Measurements from ENCODE around the gene TNFRSF21.

The TNFRSF21 gene

DNA sequence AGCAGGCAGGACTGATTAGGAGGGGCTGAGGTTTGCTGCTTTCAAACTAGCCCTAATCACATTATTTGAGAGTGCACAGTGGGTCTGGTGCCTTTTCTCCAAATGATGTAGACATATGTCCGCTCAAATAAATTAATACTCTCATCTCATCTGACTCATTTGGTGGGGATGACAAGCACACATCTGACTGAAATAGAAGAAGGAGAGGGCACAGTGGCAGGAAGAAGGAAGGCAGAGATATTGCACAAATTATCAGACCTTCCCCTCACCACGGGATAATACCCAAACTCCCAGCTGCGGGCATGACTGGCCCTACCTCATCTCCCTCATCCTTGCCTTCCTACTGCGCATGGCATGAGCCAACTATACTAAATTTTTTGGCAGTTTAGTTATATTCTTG lies 33.9 kb upstream of the TNFRSF21 start:
- H3K36me3 ChIP-seq (ENCODE audit: control insufficient read depth in 1 of 2, insufficient read depth in 2 of 2, low read depth in 1 of 2, low read length in 2 of 2): no peaks in the 10 kb centered on the region
- H2AK5ac ChIP-seq (ENCODE audit: low read length, severe bottlenecking): no peak overlapping the region
- H4K8ac ChIP-seq (ENCODE audit: low read length): no peak overlapping the region
- peaks cover 0 to 3% of the 10 kb centered on the region in 2 experiments for H3K27me3 ChIP-seq (ENCODE audit: control insufficient read depth in 1 of 2, insufficient read depth in 1 of 2, low read length in 2 of 2)
- no peak overlapping the region for H3K9ac ChIP-seq (ENCODE audit: low read length)
- H3K18ac ChIP-seq (ENCODE audit: low read depth in 1 of 2, low read length in 2 of 2): no peak overlapping the region
- no peak overlapping the region for H2BK15ac ChIP-seq (ENCODE audit: low read depth, poor library complexity, severe bottlenecking)
- H3K4me2 ChIP-seq (ENCODE audit: low read length, poor library complexity, severe bottlenecking): no peak overlapping the region
- no peak overlapping the region for H4K91ac ChIP-seq (ENCODE audit: low read length)
- H3K23ac ChIP-seq (ENCODE audit: low read length in 2 of 2): no peak overlapping the region
- no peaks in the 10 kb centered on the region for H3K79me1 ChIP-seq (replicated peaks; ENCODE audit: low read length, poor library complexity, severe bottlenecking)
- H2BK12ac ChIP-seq (ENCODE audit: low read length in 2 of 2): no peak overlapping the region
- no peak overlapping the region for H3K14ac ChIP-seq (ENCODE audit: low read length in 2 of 2)
- H3K4me1 ChIP-seq (ENCODE audit: control insufficient read depth, insufficient read depth, low read depth, low read length): no peaks in the 10 kb centered on the region
- H2BK5ac ChIP-seq (ENCODE audit: low read depth, low read length, poor library complexity, severe bottlenecking): no peak overlapping the region
- no peaks in the 10 kb centered on the region for H3K9me3 ChIP-seq (ENCODE audit: control insufficient read depth, low read length)
- H3K4ac ChIP-seq (ENCODE audit: low read depth in 1 of 2, low read length in 2 of 2): no peak overlapping the region
- WGBS: 86% methylated on average over 1 of the region's 4 CpGs
- no peak overlapping the region for H2BK120ac ChIP-seq (ENCODE audit: low read depth, low read length)
- no peak overlapping the region for H2AFZ ChIP-seq (ENCODE audit: low read depth, low read length)
- H3K27ac ChIP-seq (ENCODE audit: low read length, poor library complexity, severe bottlenecking): no peak overlapping the region
- no peak overlapping the region for H3K4me3 ChIP-seq (ENCODE audit: insufficient read depth in 1 of 2, low read depth in 1 of 2, low read length in 2 of 2)
- DNase-seq: no peak

- H3K9me3 ChIP-seq (ENCODE audit: control insufficient read depth, low read length): no peaks in the 10 kb centered on the region
- no peak overlapping the region for H2AK5ac ChIP-seq (ENCODE audit: low read length, severe bottlenecking)
- no peak overlapping the region for H3K4ac ChIP-seq (ENCODE audit: low read depth in 1 of 2, low read length in 2 of 2)
- no peak for DNase-seq
- H3K4me2 ChIP-seq (ENCODE audit: low read length, poor library complexity, severe bottlenecking): no peak overlapping the region
- no peak overlapping the region for H3K27ac ChIP-seq (ENCODE audit: low read length, poor library complexity, severe bottlenecking)
- H2BK5ac ChIP-seq (ENCODE audit: low read depth, low read length, poor library complexity, severe bottlenecking): no peak overlapping the region
- no peaks in the 10 kb centered on the region for H3K79me1 ChIP-seq (replicated peaks; ENCODE audit: low read length, poor library complexity, severe bottlenecking)
- no peak overlapping the region for H2BK120ac ChIP-seq (ENCODE audit: low read depth, low read length)
- H3K4me1 ChIP-seq (ENCODE audit: control insufficient read depth, insufficient read depth, low read depth, low read length): no peaks in the 10 kb centered on the region
- no peak overlapping the region for H2BK12ac ChIP-seq (ENCODE audit: low read length in 2 of 2)
- H3K36me3 ChIP-seq (ENCODE audit: control insufficient read depth in 1 of 2, insufficient read depth in 2 of 2, low read depth in 1 of 2, low read length in 2 of 2): no peaks in the 10 kb centered on the region
- H3K4me3 ChIP-seq (ENCODE audit: insufficient read depth in 1 of 2, low read depth in 1 of 2, low read length in 2 of 2): no peak overlapping the region
- 88% methylated on average over 8 of the region's 8 CpGs for whole genome bisulfite sequencing
- no peak overlapping the region for H2AFZ ChIP-seq (ENCODE audit: low read depth, low read length)
- H2BK15ac ChIP-seq (ENCODE audit: low read depth, poor library complexity, severe bottlenecking): no peak overlapping the region
- no peak overlapping the region for H3K14ac ChIP-seq (ENCODE audit: low read length in 2 of 2)
- no peak overlapping the region for H3K18ac ChIP-seq (ENCODE audit: low read depth in 1 of 2, low read length in 2 of 2)
- H4K91ac ChIP-seq (ENCODE audit: low read length): no peak overlapping the region
- no peak overlapping the region for H3K9ac ChIP-seq (ENCODE audit: low read length)
- H3K23ac ChIP-seq (ENCODE audit: low read length in 2 of 2): no peak overlapping the region
- H3K27me3 ChIP-seq (ENCODE audit: control insufficient read depth in 1 of 2, insufficient read depth in 1 of 2, low read length in 2 of 2): peaks cover 0 to 3% of the 10 kb centered on the region in 2 experiments
- no peak overlapping the region for H4K8ac ChIP-seq (ENCODE audit: low read length)
Measured at GRCh38 chr6:47342824-47343223, 33.1 kb upstream of the TNFRSF21 start.

- H3K4me1 ChIP-seq (ENCODE audit: control insufficient read depth, insufficient read depth, low read depth, low read length): no peaks in the 10 kb centered on the region
- no peak overlapping the region for H3K4ac ChIP-seq (ENCODE audit: low read depth in 1 of 2, low read length in 2 of 2)
- no peaks in the 10 kb centered on the region for H3K9me3 ChIP-seq (ENCODE audit: control insufficient read depth, low read length)
- H3K27ac ChIP-seq (ENCODE audit: low read length, poor library complexity, severe bottlenecking): no peak overlapping the region
- no peak overlapping the region for H2BK120ac ChIP-seq (ENCODE audit: low read depth, low read length)
- H3K4me3 ChIP-seq (ENCODE audit: insufficient read depth in 1 of 2, low read depth in 1 of 2, low read length in 2 of 2): no peak overlapping the region
- 80% methylated on average over 1 of the region's 2 CpGs for WGBS
- H3K4me2 ChIP-seq (ENCODE audit: low read length, poor library complexity, severe bottlenecking): no peak overlapping the region
- DNase-seq: no peak
- no peak overlapping the region for H4K8ac ChIP-seq (ENCODE audit: low read length)
- no peak overlapping the region for H3K18ac ChIP-seq (ENCODE audit: low read depth in 1 of 2, low read length in 2 of 2)
- no peaks in the 10 kb centered on the region for H3K79me1 ChIP-seq (replicated peaks; ENCODE audit: low read length, poor library complexity, severe bottlenecking)
- H3K9ac ChIP-seq (ENCODE audit: low read length): no peak overlapping the region
- peaks cover 0 to 2% of the 10 kb centered on the region in 2 experiments for H3K27me3 ChIP-seq (ENCODE audit: control insufficient read depth in 1 of 2, insufficient read depth in 1 of 2, low read length in 2 of 2)
- H4K91ac ChIP-seq (ENCODE audit: low read length): no peak overlapping the region
- H3K36me3 ChIP-seq (ENCODE audit: control insufficient read depth in 1 of 2, insufficient read depth in 2 of 2, low read depth in 1 of 2, low read length in 2 of 2): no peaks in the 10 kb centered on the region
- H2AFZ ChIP-seq (ENCODE audit: low read depth, low read length): no peak overlapping the region
- no peak overlapping the region for H2BK15ac ChIP-seq (ENCODE audit: low read depth, poor library complexity, severe bottlenecking)
- H3K23ac ChIP-seq (ENCODE audit: low read length in 2 of 2): no peak overlapping the region
- H2BK12ac ChIP-seq (ENCODE audit: low read length in 2 of 2): no peak overlapping the region
- no peak overlapping the region for H2AK5ac ChIP-seq (ENCODE audit: low read length, severe bottlenecking)
- H3K14ac ChIP-seq (ENCODE audit: low read length in 2 of 2): no peak overlapping the region
- no peak overlapping the region for H2BK5ac ChIP-seq (ENCODE audit: low read depth, low read length, poor library complexity, severe bottlenecking)
Measured at GRCh38 chr6:47337519-47337918, 27.8 kb upstream of the TNFRSF21 start.

- no peak overlapping the region for H2AFZ ChIP-seq (ENCODE audit: low read depth, low read length)
- no peaks in the 10 kb centered on the region for H3K79me1 ChIP-seq (replicated peaks; ENCODE audit: low read length, poor library complexity, severe bottlenecking)
- no peaks in the 10 kb centered on the region for H3K9me3 ChIP-seq (ENCODE audit: control insufficient read depth, low read length)
- H4K8ac ChIP-seq (ENCODE audit: low read length): no peak overlapping the region
- no peak overlapping the region for H3K27ac ChIP-seq (ENCODE audit: low read length, poor library complexity, severe bottlenecking)
- H3K27me3 ChIP-seq (ENCODE audit: control insufficient read depth in 1 of 2, insufficient read depth in 1 of 2, low read length in 2 of 2): no peaks in the 10 kb centered on the region
- H3K4me2 ChIP-seq (ENCODE audit: low read length, poor library complexity, severe bottlenecking): no peak overlapping the region
- no peak overlapping the region for H4K91ac ChIP-seq (ENCODE audit: low read length)
- H3K18ac ChIP-seq (ENCODE audit: low read depth in 1 of 2, low read length in 2 of 2): no peak overlapping the region
- no peaks in the 10 kb centered on the region for H3K36me3 ChIP-seq (ENCODE audit: control insufficient read depth in 1 of 2, insufficient read depth in 2 of 2, low read depth in 1 of 2, low read length in 2 of 2)
- no peak overlapping the region for H3K4me3 ChIP-seq (ENCODE audit: insufficient read depth in 1 of 2, low read depth in 1 of 2, low read length in 2 of 2)
- H2BK5ac ChIP-seq (ENCODE audit: low read depth, low read length, poor library complexity, severe bottlenecking): no peak overlapping the region
- H3K4ac ChIP-seq (ENCODE audit: low read depth in 1 of 2, low read length in 2 of 2): no peak overlapping the region
- peak overlapping the region in 1 of 2 experiments; percentile 65 for H3K14ac ChIP-seq (ENCODE audit: low read length in 2 of 2)
- peak overlapping the region in 1 of 2 experiments; percentile 59 for H3K23ac ChIP-seq (ENCODE audit: low read length in 2 of 2)
- no peaks in the 10 kb centered on the region for H3K4me1 ChIP-seq (ENCODE audit: control insufficient read depth, insufficient read depth, low read depth, low read length)
- H2BK120ac ChIP-seq (ENCODE audit: low read depth, low read length): no peak overlapping the region
- H3K9ac ChIP-seq (ENCODE audit: low read length): no peak overlapping the region
- no peak overlapping the region for H2AK5ac ChIP-seq (ENCODE audit: low read length, severe bottlenecking)
- no peak overlapping the region for H2BK12ac ChIP-seq (ENCODE audit: low read length in 2 of 2)
- DNase-seq: no peak
- H2BK15ac ChIP-seq (ENCODE audit: low read depth, poor library complexity, severe bottlenecking): no peak overlapping the region
Measured at GRCh38 chr6:47336334-47336733, 26.6 kb upstream of the TNFRSF21 start.

Data from mesenchymal stem cell (in vitro differentiated cells and primary cell).